ENCODE results near the gene SCN11A.

DNA sequence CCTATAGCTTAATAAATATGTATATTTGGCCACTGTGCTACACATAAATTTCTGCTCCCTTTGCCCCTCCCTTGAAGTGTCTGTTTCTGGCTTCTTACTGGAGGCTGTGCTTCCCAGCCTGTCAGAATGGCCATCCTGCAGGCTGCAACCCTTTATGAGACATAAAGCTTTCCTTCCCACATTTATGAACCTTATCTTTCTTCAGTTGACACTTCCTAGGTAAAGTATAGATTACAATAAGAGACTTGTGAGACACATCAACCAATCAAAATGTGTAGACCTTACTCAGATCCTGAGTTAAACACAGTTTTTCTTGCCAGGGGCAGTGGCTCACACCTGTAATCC, 29.5 kb downstream of the SCN11A start:
- no peak for TF ChIP-seq CTCF (IDR thresholded peaks at IDR 0.05; ENCODE audit: insufficient read depth, low read depth, low read length)
- TF ChIP-seq EZH2 (IDR thresholded peaks at IDR 0.05; ENCODE audit: insufficient read depth, low read length) = no peak

All from astrocyte (in vitro differentiated cells and primary cell).